ENCODE data around the gene TUBGCP2.

TUBGCP2 gene

DNA sequence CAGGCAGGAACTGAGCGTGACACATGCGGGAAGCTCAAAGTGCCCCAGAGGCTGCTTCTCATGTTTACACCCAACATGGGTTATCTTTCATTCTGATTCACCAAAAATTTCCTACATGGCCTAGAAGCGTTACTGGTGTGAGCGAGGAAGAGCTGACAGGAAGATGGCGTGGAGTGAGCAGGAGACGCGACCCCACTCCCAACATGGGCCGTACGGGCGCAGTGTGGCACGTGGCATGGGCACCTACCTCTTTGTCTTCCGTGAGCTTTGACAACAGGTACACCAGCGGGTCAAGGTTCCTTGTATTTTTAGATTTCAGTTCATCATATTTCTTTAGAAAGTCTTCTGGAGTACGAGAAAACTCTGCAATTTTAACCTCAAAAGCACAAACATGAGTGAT is 8.9 kb downstream of the TUBGCP2 start:
- Histone ChIP-seq H3K36me3 (ENCODE audit: insufficient read depth, low read length) (peaks cover 52% of the 10 kb centered on the region; the same call in 1 of the 2 replicates), H2AFZ (ENCODE audit: low read length) (no peak overlapping the region), H3F3A (ENCODE audit: low read depth) (no peaks in the 10 kb centered on the region), H3K27me3 (ENCODE audit: insufficient read depth, low read length, poor library complexity, severe bottlenecking) (no peaks in the 10 kb centered on the region), H3K4me2 (ENCODE audit: low read depth, low read length, poor library complexity, severe bottlenecking) (no peak overlapping the region), H3K4me1 (ENCODE audit: insufficient read depth, low read length, poor library complexity, severe bottlenecking) (no peaks in the 10 kb centered on the region), H3K79me2 (ENCODE audit: insufficient read depth, low read length) (peaks cover 21% of the 10 kb centered on the region), H3K4me3 (ENCODE audit: low read length, poor library complexity, severe bottlenecking) (no peak overlapping the region), H4K20me1 (ENCODE audit: insufficient read depth, low read length, poor library complexity, severe bottlenecking) (no peaks in the 10 kb centered on the region), H3K9me3 (ENCODE audit: insufficient read depth, low read depth, low read length) (no peaks in the 10 kb centered on the region), H3K9ac (ENCODE audit: low read depth, low read length, poor library complexity, severe bottlenecking) (no peak overlapping the region), H3K9me2 (replicated peaks; ENCODE audit: low read depth, low read length) (no peaks in the 10 kb centered on the region)
- TF ChIP-seq, protein P1, sequence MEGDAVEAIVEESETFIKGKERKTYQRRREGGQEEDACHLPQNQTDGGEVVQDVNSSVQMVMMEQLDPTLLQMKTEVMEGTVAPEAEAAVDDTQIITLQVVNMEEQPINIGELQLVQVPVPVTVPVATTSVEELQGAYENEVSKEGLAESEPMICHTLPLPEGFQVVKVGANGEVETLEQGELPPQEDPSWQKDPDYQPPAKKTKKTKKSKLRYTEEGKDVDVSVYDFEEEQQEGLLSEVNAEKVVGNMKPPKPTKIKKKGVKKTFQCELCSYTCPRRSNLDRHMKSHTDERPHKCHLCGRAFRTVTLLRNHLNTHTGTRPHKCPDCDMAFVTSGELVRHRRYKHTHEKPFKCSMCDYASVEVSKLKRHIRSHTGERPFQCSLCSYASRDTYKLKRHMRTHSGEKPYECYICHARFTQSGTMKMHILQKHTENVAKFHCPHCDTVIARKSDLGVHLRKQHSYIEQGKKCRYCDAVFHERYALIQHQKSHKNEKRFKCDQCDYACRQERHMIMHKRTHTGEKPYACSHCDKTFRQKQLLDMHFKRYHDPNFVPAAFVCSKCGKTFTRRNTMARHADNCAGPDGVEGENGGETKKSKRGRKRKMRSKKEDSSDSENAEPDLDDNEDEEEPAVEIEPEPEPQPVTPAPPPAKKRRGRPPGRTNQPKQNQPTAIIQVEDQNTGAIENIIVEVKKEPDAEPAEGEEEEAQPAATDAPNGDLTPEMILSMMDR (conservative IDR thresholded peaks at IDR 0.05; ENCODE audit: low read length) = no peak
- no peak for TF ChIP-seq EZH2phosphoT487 (IDR thresholded peaks at IDR 0.05; ENCODE audit: borderline replicate concordance)

GRCh38 chr10:133299224-133299623 is 9.4 kb downstream of the TUBGCP2 start:
- no peak overlapping the region for H3K4me2 ChIP-seq (ENCODE audit: low read depth, low read length, poor library complexity, severe bottlenecking)
- no peaks in the 10 kb centered on the region for H3K27me3 ChIP-seq (ENCODE audit: insufficient read depth, low read length, poor library complexity, severe bottlenecking)
- H3K9me2 ChIP-seq (replicated peaks; ENCODE audit: low read depth, low read length) = no peaks in the 10 kb centered on the region
- H3K9me3 ChIP-seq (ENCODE audit: insufficient read depth, low read depth, low read length) = no peaks in the 10 kb centered on the region
- TF ChIP-seq, protein P1 (conservative IDR thresholded peaks at IDR 0.05; ENCODE audit: low read length) = no peak
- TF ChIP-seq EZH2phosphoT487 (IDR thresholded peaks at IDR 0.05; ENCODE audit: borderline replicate concordance) = no peak
- no peak overlapping the region for H3K9ac ChIP-seq (ENCODE audit: low read depth, low read length, poor library complexity, severe bottlenecking)
- H3K79me2 ChIP-seq (ENCODE audit: insufficient read depth, low read length) = peaks cover 19% of the 10 kb centered on the region
- H3K36me3 ChIP-seq (ENCODE audit: insufficient read depth, low read length) = peaks cover 58% of the 10 kb centered on the region; the same call in 1 of the 2 replicates
- no peaks in the 10 kb centered on the region for H3F3A ChIP-seq (ENCODE audit: low read depth)
- no peaks in the 10 kb centered on the region for H3K4me1 ChIP-seq (ENCODE audit: insufficient read depth, low read length, poor library complexity, severe bottlenecking)
- H3K4me3 ChIP-seq (ENCODE audit: low read length, poor library complexity, severe bottlenecking) = no peak overlapping the region
- H4K20me1 ChIP-seq (ENCODE audit: insufficient read depth, low read length, poor library complexity, severe bottlenecking) = no peaks in the 10 kb centered on the region
- H2AFZ ChIP-seq (ENCODE audit: low read length) = no peak overlapping the region

DNA sequence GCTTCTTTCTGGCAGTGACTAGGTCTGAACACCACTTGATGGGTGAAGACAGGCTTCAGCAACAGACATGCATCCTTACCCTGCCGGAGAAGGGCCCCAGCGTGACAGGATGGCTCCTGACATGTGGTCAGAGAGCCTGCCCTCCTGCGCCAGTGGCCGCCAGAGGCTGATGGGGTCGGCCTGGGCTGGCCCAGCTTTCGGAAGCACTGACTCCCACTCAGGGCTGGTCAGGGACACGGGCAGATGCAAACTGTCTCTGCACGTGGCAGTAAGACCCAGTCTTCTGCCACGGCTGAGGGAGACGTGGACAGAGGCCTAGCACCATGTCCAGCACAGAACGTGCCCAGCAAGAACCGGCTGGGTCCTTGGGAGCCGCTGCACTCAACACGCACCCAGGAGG is 10.2 kb downstream of the TUBGCP2 start:
- TF ChIP-seq, protein P1 (conservative IDR thresholded peaks at IDR 0.05; ENCODE audit: low read length) = no peak
- no peak for TF ChIP-seq EZH2phosphoT487 (IDR thresholded peaks at IDR 0.05; ENCODE audit: borderline replicate concordance)
- peaks cover 65% of the 10 kb centered on the region; the same call in 1 of the 2 replicates for H3K36me3 ChIP-seq (ENCODE audit: insufficient read depth, low read length)
- H3K4me1 ChIP-seq (ENCODE audit: insufficient read depth, low read length, poor library complexity, severe bottlenecking) = no peaks in the 10 kb centered on the region
- H3K9ac ChIP-seq (ENCODE audit: low read depth, low read length, poor library complexity, severe bottlenecking) = no peak overlapping the region
- no peaks in the 10 kb centered on the region for H3F3A ChIP-seq (ENCODE audit: low read depth)
- H2AFZ ChIP-seq (ENCODE audit: low read length) = no peak overlapping the region
- no peaks in the 10 kb centered on the region for H3K27me3 ChIP-seq (ENCODE audit: insufficient read depth, low read length, poor library complexity, severe bottlenecking)
- no peaks in the 10 kb centered on the region for H3K9me2 ChIP-seq (replicated peaks; ENCODE audit: low read depth, low read length)
- H3K9me3 ChIP-seq (ENCODE audit: insufficient read depth, low read depth, low read length) = no peaks in the 10 kb centered on the region
- H4K20me1 ChIP-seq (ENCODE audit: insufficient read depth, low read length, poor library complexity, severe bottlenecking) = no peaks in the 10 kb centered on the region
- peaks cover 11% of the 10 kb centered on the region; the same call in 1 of the 2 replicates for H3K79me2 ChIP-seq (ENCODE audit: insufficient read depth, low read length)
- H3K4me2 ChIP-seq (ENCODE audit: low read depth, low read length, poor library complexity, severe bottlenecking) = no peak overlapping the region
- no peak overlapping the region for H3K4me3 ChIP-seq (ENCODE audit: low read length, poor library complexity, severe bottlenecking)

Measured in Loucy (cell line).